Left renal cortex interstitium (tissue), 4 donors: Measurements from ENCODE around the gene PARK7. TPM values are rescaled to one million over a fixed set of nuclear protein-coding genes. Genes with fewer than 3 reads are reported as not detected.

Experiments used
- DNase-seq, 4 donors: peaks; one replicate each; pipeline ENCODE4 v3.0.0-alpha.2; 2013; ENCODE audit warnings: low read depth in 4 of 4, low spot score in 2 of 4, missing footprints in 1 of 4
- polyA plus RNA-seq, 4 donors: library from polyadenylated mRNA; unstranded; fragments of 120-200 nt; gene quantifications; one replicate each; pipeline ENCODE4 v1.2.1, GENCODE V29; 2013; ENCODE audit not compliant: insufficient read length in 4 of 4

Gene PARK7
- polyA plus RNA-seq, 4 donors: 280 to 378 (median 329) TPM

- no peak for DNase-seq
Measured at GRCh38 chr1:7980984-7981383, 19.5 kb downstream of the PARK7 start.

- DNase-seq: no peak
Measured at GRCh38 chr1:7983086-7983778, 21.7 kb downstream of the PARK7 start.

GRCh38 chr1:7984811-7985210 is 23.3 kb downstream of the PARK7 start:
- no peak for DNase-seq

GRCh38 chr1:7985851-7986612 is 24.5 kb downstream of the PARK7 start:
- no peak for DNase-seq

- no peak for DNase-seq
Measured at GRCh38 chr1:7987528-7987927, 26.0 kb downstream of the PARK7 start.

GRCh38 chr1:7988576-7988975 is 27.1 kb downstream of the PARK7 start:
- no peak for DNase-seq

GRCh38 chr1:7989762-7990428 is 28.4 kb downstream of the PARK7 start:
- no peak for DNase-seq

GRCh38 chr1:7991504-7992440 is 30.3 kb downstream of the PARK7 start:
- DNase-seq: no peak

- no peak for DNase-seq
Measured at GRCh38 chr1:7992885-7993284, 31.4 kb downstream of the PARK7 start.

- DNase-seq: no peak
Measured at GRCh38 chr1:7993593-7994479, 32.3 kb downstream of the PARK7 start.

GRCh38 chr1:7994827-7995226 is 33.3 kb downstream of the PARK7 start:
- no peak for DNase-seq

- DNase-seq: no peak
Measured at GRCh38 chr1:7995437-7995836, 33.9 kb downstream of the PARK7 start.

- DNase-seq: no peak
Measured at GRCh38 chr1:8002329-8002910, 40.9 kb downstream of the PARK7 start.

- no peak for DNase-seq
Measured at GRCh38 chr1:8002921-8003320, 41.4 kb downstream of the PARK7 start.

GRCh38 chr1:8003438-8004112 is 42.1 kb downstream of the PARK7 start:
- no peak for DNase-seq

- DNase-seq: no peak
Measured at GRCh38 chr1:8004113-8004802, 42.7 kb downstream of the PARK7 start.

GRCh38 chr1:8004803-8005573 is 43.5 kb downstream of the PARK7 start:
- no peak for DNase-seq
